HEK293 (cell line): Measurements from ENCODE around the gene CSNK1E.

Source experiments
- CTCF ChIA-PET: fragments of 350-600 bp; formaldehyde crosslinking; extraction: SDS; loops from one replicate; lab custom pipeline; 2021; ENCODE audit warnings: antibody characterized with exemption; lab: Yijun Ruan, JAX
- POLR2A ChIA-PET: fragments of 300-600 bp; formaldehyde crosslinking; extraction: SDS; loops from one replicate; lab custom pipeline; 2020; ENCODE audit warnings: antibody characterized with exemption, inconsistent platforms; lab: Yijun Ruan, JAX
- H3K27ac ChIP-seq: fragments of 200-500 bp; sonication (Bioruptor generic); 2 replicates; pipeline ENCODE4 v1.5.1; 2014; ENCODE audit warnings: low read depth, low read length, control low read depth, inconsistent platforms; ENCODE audit errors: extremely low read depth
- H3K36me3 ChIP-seq, 2 experiments: fragments of 200-500 bp in 1 of 2; sonication (Bioruptor generic) in 1 of 2; 1 replicate in 1 of 2; 2 replicates in 1 of 2; pipeline ENCODE4 v1.5.1; 2014 to 2017; ENCODE audit warnings: inconsistent platforms in 2 of 2, low read length in 2 of 2; ENCODE audit not compliant: control insufficient read depth in 2 of 2, insufficient read depth in 1 of 2
- H3K4me1 ChIP-seq: fragments of 200-500 bp; sonication (Bioruptor generic); 2 replicates; pipeline ENCODE4 v1.5.1; 2014; ENCODE audit warnings: mild to moderate bottlenecking, low read length, inconsistent platforms; ENCODE audit not compliant: control insufficient read depth, insufficient read depth
- H3K4me3 ChIP-seq: 2 replicates; pipeline ENCODE4 v1.5.1; 2011; ENCODE audit warnings: low read depth, mild to moderate bottlenecking, control low read depth, low read length, moderate library complexity
- H3K9me3 ChIP-seq: fragments of 200-500 bp; sonication (Bioruptor generic); 2 replicates; pipeline ENCODE4 v1.5.1; 2014; ENCODE audit warnings: low read depth, low read length, inconsistent platforms; ENCODE audit not compliant: control insufficient read depth, insufficient read depth
- BCL11B ChIP-seq: fragments of 450-650 bp; formaldehyde crosslinking; IDR thresholded peaks from 2 replicates; pipeline ENCODE4 v1.5.1; 2016; ENCODE audit warnings: low read depth, missing biosample characterization, missing genetic modification characterization
- KLF1 ChIP-seq: fragments of 450-650 bp; formaldehyde crosslinking; IDR thresholded peaks from 2 replicates; pipeline ENCODE4 v1.5.1; 2016; ENCODE audit warnings: missing biosample characterization, missing genetic modification characterization
- REST ChIP-seq: fragments of 450-650 bp; formaldehyde crosslinking; IDR thresholded peaks from 2 replicates; pipeline ENCODE4 v1.5.1; 2016; ENCODE audit warnings: missing biosample characterization, missing genetic modification characterization
- ZBTB1 ChIP-seq: fragments of 450-650 bp; formaldehyde crosslinking; IDR thresholded peaks from 2 replicates; pipeline ENCODE4 v1.5.1; 2016; ENCODE audit warnings: missing biosample characterization, missing genetic modification characterization
- ZBTB20 ChIP-seq: fragments of 450-650 bp; formaldehyde crosslinking; IDR thresholded peaks from 2 replicates; pipeline ENCODE4 v1.5.1; 2016; ENCODE audit warnings: missing biosample characterization, missing genetic modification characterization
- ZBTB49 ChIP-seq: fragments of 450-650 bp; formaldehyde crosslinking; IDR thresholded peaks from 2 replicates; pipeline ENCODE4 v1.5.1; 2016; ENCODE audit warnings: missing biosample characterization, missing genetic modification characterization, low read depth
- ZNF112 ChIP-seq: fragments of 450-650 bp; formaldehyde crosslinking; IDR thresholded peaks from 2 replicates; pipeline ENCODE4 v1.5.0; 2017; ENCODE audit warnings: missing biosample characterization, missing genetic modification characterization
- ZNF121 ChIP-seq: fragments of 450-650 bp; formaldehyde crosslinking; IDR thresholded peaks from 2 replicates; pipeline ENCODE4 v1.5.1; 2016; ENCODE audit warnings: missing biosample characterization, missing genetic modification characterization
- ZNF140 ChIP-seq: fragments of 450-650 bp; formaldehyde crosslinking; IDR thresholded peaks from 2 replicates; pipeline ENCODE4 v1.5.1; 2016; ENCODE audit warnings: missing biosample characterization, missing genetic modification characterization
- ZNF341 ChIP-seq: fragments of 450-650 bp; formaldehyde crosslinking; IDR thresholded peaks from 2 replicates; pipeline ENCODE4; 2016; ENCODE audit warnings: low read depth, missing biosample characterization, missing genetic modification characterization
- ZNF501 ChIP-seq: fragments of 450-650 bp; formaldehyde crosslinking; IDR thresholded peaks from 2 replicates; pipeline ENCODE4 v1.5.1; 2016; ENCODE audit warnings: missing biosample characterization, missing genetic modification characterization
- TF ChIP-seq, protein P1 (sequence below): fragments of 450-650 bp; formaldehyde crosslinking; IDR thresholded peaks from 2 replicates; pipeline ENCODE4 v1.5.1; 2016; ENCODE audit warnings: missing biosample characterization, missing genetic modification characterization
- TF ChIP-seq, protein P2 (sequence below): fragments of 450-650 bp; formaldehyde crosslinking; IDR thresholded peaks from 2 replicates; pipeline ENCODE4 v1.5.1; 2016; ENCODE audit warnings: missing biosample characterization, missing genetic modification characterization
- TF ChIP-seq, protein P3 (sequence below): fragments of 450-650 bp; formaldehyde crosslinking; IDR thresholded peaks from 2 replicates; pipeline ENCODE4 v1.5.1; 2016; ENCODE audit warnings: missing biosample characterization, missing genetic modification characterization
- TF ChIP-seq, protein P4 (sequence below): fragments of 450-650 bp; formaldehyde crosslinking; IDR thresholded peaks from 2 replicates; pipeline ENCODE4 v1.5.1; 2016; ENCODE audit warnings: missing biosample characterization, missing genetic modification characterization

Gene CSNK1E

GRCh38 chr22:38320605-38321402 lies 3.6 kb upstream of the CSNK1E start:
- Histone ChIP-seq H3K4me3 (no peak overlapping the region), H3K36me3 (no peaks in the 10 kb centered on the region), H3K27ac (no peak overlapping the region), H3K9me3 (no peaks in the 10 kb centered on the region), H3K4me1 (peaks cover 2% of the 10 kb centered on the region; the same call in 1 of the 2 replicates)
- no peak for TF ChIP-seq BCL11B (tag by site-specific recombination)
- peak; percentile 80 for TF ChIP-seq ZNF341 (tag by site-specific recombination)
- no peak for TF ChIP-seq ZBTB1 (tag by site-specific recombination)
- TF ChIP-seq ZNF140 (tag by site-specific recombination) = no peak
- no peak for TF ChIP-seq REST (tag by site-specific recombination)
- TF ChIP-seq, protein P1, sequence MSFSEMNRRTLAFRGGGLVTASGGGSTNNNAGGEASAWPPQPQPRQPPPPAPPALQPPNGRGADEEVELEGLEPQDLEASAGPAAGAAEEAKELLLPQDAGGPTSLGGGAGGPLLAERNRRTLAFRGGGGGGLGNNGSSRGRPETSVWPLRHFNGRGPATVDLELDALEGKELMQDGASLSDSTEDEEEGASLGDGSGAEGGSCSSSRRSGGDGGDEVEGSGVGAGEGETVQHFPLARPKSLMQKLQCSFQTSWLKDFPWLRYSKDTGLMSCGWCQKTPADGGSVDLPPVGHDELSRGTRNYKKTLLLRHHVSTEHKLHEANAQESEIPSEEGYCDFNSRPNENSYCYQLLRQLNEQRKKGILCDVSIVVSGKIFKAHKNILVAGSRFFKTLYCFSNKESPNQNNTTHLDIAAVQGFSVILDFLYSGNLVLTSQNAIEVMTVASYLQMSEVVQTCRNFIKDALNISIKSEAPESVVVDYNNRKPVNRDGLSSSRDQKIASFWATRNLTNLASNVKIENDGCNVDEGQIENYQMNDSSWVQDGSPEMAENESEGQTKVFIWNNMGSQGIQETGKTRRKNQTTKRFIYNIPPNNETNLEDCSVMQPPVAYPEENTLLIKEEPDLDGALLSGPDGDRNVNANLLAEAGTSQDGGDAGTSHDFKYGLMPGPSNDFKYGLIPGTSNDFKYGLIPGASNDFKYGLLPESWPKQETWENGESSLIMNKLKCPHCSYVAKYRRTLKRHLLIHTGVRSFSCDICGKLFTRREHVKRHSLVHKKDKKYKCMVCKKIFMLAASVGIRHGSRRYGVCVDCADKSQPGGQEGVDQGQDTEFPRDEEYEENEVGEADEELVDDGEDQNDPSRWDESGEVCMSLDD (tag by site-specific recombination) = no peak
- TF ChIP-seq ZNF121 = peak; percentile 81
- TF ChIP-seq ZNF112 (tag by site-specific recombination) = no peak
- ChIA-PET CTCF (interaction anchor here (0.6 to 1.6 kb wide), 2 partner anchors 19 to 269 kb away, joined by 3 to 5 read pairs; no protein-coding TSS in a partner anchor), POLR2A (interaction anchor here (0.6 kb wide), 1 partner anchor 15 kb away, joined by 3 read pairs; no protein-coding TSS in a partner anchor)

GRCh38 chr22:38318792-38319773 lies 1.9 kb upstream of the CSNK1E start:
- Histone ChIP-seq H3K4me1 (peaks cover 11% of the 10 kb centered on the region), H3K9me3 (no peaks in the 10 kb centered on the region), H3K4me3 (no peak overlapping the region), H3K27ac (peak overlapping the region; percentile 100; the same call in 1 of the 2 replicates), H3K36me3 (peaks cover 0 to 14% of the 10 kb centered on the region in 2 experiments; a peak in 1 of 3 replicates)
- POLR2A ChIA-PET = interaction anchor here (0.7 to 2.1 kb wide), 5 partner anchors 13 to 82 kb away, joined by 3 to 7 read pairs (median 4); no protein-coding TSS in a partner anchor
- CTCF ChIA-PET = interaction anchor here (1.0 kb wide), 1 partner anchor 363 kb away, joined by 3 read pairs; the partner anchor contains the start of gene TOMM22
- TF ChIP-seq, protein P2, sequence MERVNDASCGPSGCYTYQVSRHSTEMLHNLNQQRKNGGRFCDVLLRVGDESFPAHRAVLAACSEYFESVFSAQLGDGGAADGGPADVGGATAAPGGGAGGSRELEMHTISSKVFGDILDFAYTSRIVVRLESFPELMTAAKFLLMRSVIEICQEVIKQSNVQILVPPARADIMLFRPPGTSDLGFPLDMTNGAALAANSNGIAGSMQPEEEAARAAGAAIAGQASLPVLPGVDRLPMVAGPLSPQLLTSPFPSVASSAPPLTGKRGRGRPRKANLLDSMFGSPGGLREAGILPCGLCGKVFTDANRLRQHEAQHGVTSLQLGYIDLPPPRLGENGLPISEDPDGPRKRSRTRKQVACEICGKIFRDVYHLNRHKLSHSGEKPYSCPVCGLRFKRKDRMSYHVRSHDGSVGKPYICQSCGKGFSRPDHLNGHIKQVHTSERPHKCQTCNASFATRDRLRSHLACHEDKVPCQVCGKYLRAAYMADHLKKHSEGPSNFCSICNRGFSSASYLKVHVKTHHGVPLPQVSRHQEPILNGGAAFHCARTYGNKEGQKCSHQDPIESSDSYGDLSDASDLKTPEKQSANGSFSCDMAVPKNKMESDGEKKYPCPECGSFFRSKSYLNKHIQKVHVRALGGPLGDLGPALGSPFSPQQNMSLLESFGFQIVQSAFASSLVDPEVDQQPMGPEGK (tag by site-specific recombination) = 0 out of 2 replicates have a peak, but pooled peaks have one; percentile 8
- peak; percentile 59 for TF ChIP-seq ZBTB20
- TF ChIP-seq, protein P3, sequence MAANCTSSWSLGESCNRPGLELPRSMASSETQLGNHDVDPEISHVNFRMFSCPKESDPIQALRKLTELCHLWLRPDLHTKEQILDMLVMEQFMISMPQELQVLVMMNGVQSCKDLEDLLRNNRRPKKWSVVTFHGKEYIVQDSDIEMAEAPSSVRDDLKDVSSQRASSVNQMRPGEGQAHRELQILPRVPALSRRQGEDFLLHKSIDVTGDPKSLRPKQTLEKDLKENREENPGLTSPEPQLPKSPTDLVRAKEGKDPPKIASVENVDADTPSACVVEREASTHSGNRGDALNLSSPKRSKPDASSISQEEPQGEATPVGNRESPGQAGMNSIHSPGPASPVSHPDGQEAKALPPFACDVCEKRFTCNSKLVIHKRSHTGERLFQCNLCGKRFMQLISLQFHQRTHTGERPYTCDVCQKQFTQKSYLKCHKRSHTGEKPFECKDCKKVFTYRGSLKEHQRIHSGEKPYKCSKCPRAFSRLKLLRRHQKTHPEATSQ (tag by site-specific recombination) = no peak
- TF ChIP-seq, protein P4, sequence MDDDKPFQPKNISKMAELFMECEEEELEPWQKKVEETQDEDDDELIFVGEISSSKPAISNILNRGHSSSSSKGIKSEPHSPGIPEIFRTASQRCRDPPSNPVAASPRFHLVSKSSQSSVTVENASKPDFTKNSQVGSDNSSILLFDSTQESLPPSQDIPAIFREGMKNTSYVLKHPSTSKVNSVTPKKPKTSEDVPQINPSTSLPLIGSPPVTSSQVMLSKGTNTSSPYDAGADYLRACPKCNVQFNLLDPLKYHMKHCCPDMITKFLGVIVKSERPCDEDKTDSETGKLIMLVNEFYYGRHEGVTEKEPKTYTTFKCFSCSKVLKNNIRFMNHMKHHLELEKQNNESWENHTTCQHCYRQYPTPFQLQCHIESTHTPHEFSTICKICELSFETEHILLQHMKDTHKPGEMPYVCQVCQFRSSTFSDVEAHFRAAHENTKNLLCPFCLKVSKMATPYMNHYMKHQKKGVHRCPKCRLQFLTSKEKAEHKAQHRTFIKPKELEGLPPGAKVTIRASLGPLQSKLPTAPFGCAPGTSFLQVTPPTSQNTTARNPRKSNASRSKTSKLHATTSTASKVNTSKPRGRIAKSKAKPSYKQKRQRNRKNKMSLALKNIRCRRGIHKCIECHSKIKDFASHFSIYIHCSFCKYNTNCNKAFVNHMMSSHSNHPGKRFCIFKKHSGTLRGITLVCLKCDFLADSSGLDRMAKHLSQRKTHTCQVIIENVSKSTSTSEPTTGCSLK = no peak
- no peak for TF ChIP-seq ZBTB49
- peak; percentile 31; the same call in 1 of the 2 replicates for TF ChIP-seq KLF1 (tag by site-specific recombination)
- no peak for TF ChIP-seq ZNF501 (tag by site-specific recombination)
